ENCODE results near the gene PLCB4.

PLCB4 gene

GRCh38 chr20:9454791-9455190, 385.9 kb downstream of the PLCB4 start:
- H3K36me3 ChIP-seq (ENCODE audit: insufficient read depth, low read length), result no peaks in the 10 kb centered on the region
- H3K9ac ChIP-seq (ENCODE audit: insufficient read length), result no peak overlapping the region
- no peak for DNase-seq (ENCODE audit: low read depth, low spot score)
- no peak overlapping the region for H3K4me3 ChIP-seq
- no peak overlapping the region for H3K27ac ChIP-seq
- H3K9me3 ChIP-seq (ENCODE audit: low read depth, low read length), result no peaks in the 10 kb centered on the region
- no peak for TF ChIP-seq EZH2 (IDR thresholded peaks at IDR 0.05)
- no peak for TF ChIP-seq FOXP2 (optimal IDR thresholded peaks at IDR 0.05; ENCODE audit: control extremely low read depth, extremely low read length, insufficient read depth)
- TF ChIP-seq POLR2AphosphoS5 (IDR thresholded peaks at IDR 0.05; ENCODE audit: borderline replicate concordance, low read depth, low read length), result no peak

DNA sequence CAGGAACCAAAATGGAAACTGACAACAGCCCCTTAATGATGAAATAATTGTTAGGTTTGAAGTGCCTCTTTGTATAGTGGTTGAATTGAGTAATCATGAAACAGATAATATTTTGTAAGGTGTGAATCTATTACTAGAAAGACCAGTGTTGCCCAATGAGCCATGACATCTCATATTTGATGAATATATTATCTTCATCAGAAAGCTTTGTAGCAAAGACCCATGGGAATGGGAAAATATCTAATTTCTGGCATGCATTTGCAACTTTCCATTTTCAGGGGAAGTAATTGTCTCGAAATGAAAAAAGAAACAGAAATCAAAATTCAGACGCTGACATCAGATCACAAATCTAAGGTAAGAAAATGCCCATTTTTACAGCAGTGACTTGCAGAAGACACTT, 388.2 kb downstream of the PLCB4 start:
- no peak overlapping the region for H3K9ac ChIP-seq (ENCODE audit: insufficient read length)
- no peaks in the 10 kb centered on the region for H3K9me3 ChIP-seq (ENCODE audit: low read depth, low read length)
- TF ChIP-seq EZH2 (IDR thresholded peaks at IDR 0.05) (no peak), FOXP2 (optimal IDR thresholded peaks at IDR 0.05; ENCODE audit: control extremely low read depth, extremely low read length, insufficient read depth) (no peak), POLR2AphosphoS5 (IDR thresholded peaks at IDR 0.05; ENCODE audit: borderline replicate concordance, low read depth, low read length) (no peak)
- no peaks in the 10 kb centered on the region for H3K36me3 ChIP-seq (ENCODE audit: insufficient read depth, low read length)
- no peak overlapping the region for H3K27ac ChIP-seq
- DNase-seq (ENCODE audit: low read depth, low spot score), result no peak
- no peak overlapping the region for H3K4me3 ChIP-seq

GRCh38 chr20:9458138-9458796, 389.4 kb downstream of the PLCB4 start:
- H3K9ac ChIP-seq (ENCODE audit: insufficient read length), result no peak overlapping the region
- TF ChIP-seq FOXP2 (optimal IDR thresholded peaks at IDR 0.05; ENCODE audit: control extremely low read depth, extremely low read length, insufficient read depth) (no peak), EZH2 (IDR thresholded peaks at IDR 0.05) (no peak), POLR2AphosphoS5 (IDR thresholded peaks at IDR 0.05; ENCODE audit: borderline replicate concordance, low read depth, low read length) (no peak)

GRCh38 chr20:9460518-9460917, 391.6 kb downstream of the PLCB4 start:
- Histone ChIP-seq H3K9me3 (ENCODE audit: low read depth, low read length) (no peaks in the 10 kb centered on the region), H3K9ac (ENCODE audit: insufficient read length) (no peak overlapping the region), H3K4me3 (no peak overlapping the region), H3K36me3 (ENCODE audit: insufficient read depth, low read length) (no peaks in the 10 kb centered on the region), H3K27ac (no peak overlapping the region)
- no peak for TF ChIP-seq POLR2AphosphoS5 (IDR thresholded peaks at IDR 0.05; ENCODE audit: borderline replicate concordance, low read depth, low read length)
- no peak for TF ChIP-seq FOXP2 (optimal IDR thresholded peaks at IDR 0.05; ENCODE audit: control extremely low read depth, extremely low read length, insufficient read depth)
- TF ChIP-seq EZH2 (IDR thresholded peaks at IDR 0.05), result no peak
- DNase-seq (ENCODE audit: low read depth, low spot score), result no peak

More at GRCh38 chr20:9458138-9458796, 389.4 kb downstream of the PLCB4 start:
- DNase-seq (ENCODE audit: low read depth, low spot score), result no peak
- no peaks in the 10 kb centered on the region for H3K9me3 ChIP-seq (ENCODE audit: low read depth, low read length)
- H3K4me3 ChIP-seq, result no peak overlapping the region
- no peaks in the 10 kb centered on the region for H3K36me3 ChIP-seq (ENCODE audit: insufficient read depth, low read length)
- no peak overlapping the region for H3K27ac ChIP-seq

- H3K9me3 ChIP-seq (ENCODE audit: low read depth, low read length), result no peaks in the 10 kb centered on the region
- H3K9ac ChIP-seq (ENCODE audit: insufficient read length), result no peak overlapping the region
- TF ChIP-seq FOXP2 (optimal IDR thresholded peaks at IDR 0.05; ENCODE audit: control extremely low read depth, extremely low read length, insufficient read depth) (no peak), EZH2 (IDR thresholded peaks at IDR 0.05) (no peak), POLR2AphosphoS5 (IDR thresholded peaks at IDR 0.05; ENCODE audit: borderline replicate concordance, low read depth, low read length) (no peak)
- DNase-seq (ENCODE audit: low read depth, low spot score), result no peak
- H3K4me3 ChIP-seq, result no peak overlapping the region
- no peaks in the 10 kb centered on the region for H3K36me3 ChIP-seq (ENCODE audit: insufficient read depth, low read length)
- no peak overlapping the region for H3K27ac ChIP-seq
These were observed 399.1 kb downstream of the PLCB4 start for GRCh38 chr20:9467995-9468394.

DNA sequence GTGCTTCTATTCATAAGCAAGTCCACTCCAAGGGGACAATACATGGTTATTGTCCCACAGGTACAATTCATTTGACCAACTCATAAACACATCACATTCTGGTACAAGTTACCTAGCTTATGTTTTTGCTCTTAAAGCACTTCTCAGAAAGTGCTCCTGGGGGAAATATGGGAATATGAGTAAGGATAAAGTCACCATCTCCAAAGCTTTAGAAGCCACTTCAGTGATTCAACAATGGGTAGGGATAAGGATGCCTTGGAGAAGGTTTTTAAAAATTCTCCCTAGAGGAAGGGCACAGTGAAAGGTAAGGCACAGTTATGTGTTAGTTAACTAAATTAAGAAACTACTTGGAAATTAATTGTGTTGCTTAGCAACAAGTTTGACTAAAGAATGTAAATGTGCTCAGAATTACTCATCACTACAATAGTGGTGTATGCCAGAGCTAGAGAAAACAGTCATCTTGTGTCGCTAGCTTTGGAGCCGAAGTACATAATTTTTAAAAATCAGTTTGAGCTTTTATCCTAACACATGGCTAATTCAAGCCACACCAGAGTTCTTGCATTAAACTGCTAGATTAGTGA, 406.0 kb downstream of the PLCB4 start:
- TF ChIP-seq POLR2AphosphoS5 (IDR thresholded peaks at IDR 0.05; ENCODE audit: borderline replicate concordance, low read depth, low read length) (no peak), EZH2 (IDR thresholded peaks at IDR 0.05) (no peak), FOXP2 (optimal IDR thresholded peaks at IDR 0.05; ENCODE audit: control extremely low read depth, extremely low read length, insufficient read depth) (no peak)
- Histone ChIP-seq H3K9me3 (ENCODE audit: low read depth, low read length) (no peaks in the 10 kb centered on the region), H3K36me3 (ENCODE audit: insufficient read depth, low read length) (no peaks in the 10 kb centered on the region), H3K9ac (ENCODE audit: insufficient read length) (no peak overlapping the region), H3K27ac (no peak overlapping the region), H3K4me3 (no peak overlapping the region)
- DNase-seq (ENCODE audit: low read depth, low spot score), result no peak

- no peak overlapping the region for H3K4me3 ChIP-seq
- no peak for TF ChIP-seq EZH2 (IDR thresholded peaks at IDR 0.05)
- no peak overlapping the region for H3K27ac ChIP-seq
- H3K9ac ChIP-seq (ENCODE audit: insufficient read length), result no peak overlapping the region
- DNase-seq (ENCODE audit: low read depth, low spot score), result no peak
- no peaks in the 10 kb centered on the region for H3K9me3 ChIP-seq (ENCODE audit: low read depth, low read length)
- H3K36me3 ChIP-seq (ENCODE audit: insufficient read depth, low read length), result no peaks in the 10 kb centered on the region
These were observed 406.6 kb downstream of the PLCB4 start for GRCh38 chr20:9475456-9475855.

DNA sequence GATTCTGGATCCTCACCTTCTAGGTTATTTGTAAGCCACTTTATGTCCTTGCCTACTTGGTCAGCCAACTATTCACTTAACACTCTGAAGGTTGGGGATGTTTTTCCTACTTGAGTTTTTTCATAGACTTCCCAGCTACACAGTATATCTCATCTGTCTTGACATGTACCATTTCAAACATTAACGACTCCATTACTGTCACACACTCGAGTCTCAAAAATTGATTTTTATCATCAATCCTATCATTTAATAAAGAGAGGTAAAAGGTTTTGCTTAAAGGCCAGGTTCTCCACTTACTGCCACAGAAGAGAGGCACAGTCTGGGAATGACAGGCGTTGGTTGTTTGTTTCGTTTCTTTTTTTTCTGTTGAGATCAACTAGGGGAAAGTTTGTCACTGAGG, 407.3 kb downstream of the PLCB4 start:
- DNase-seq (ENCODE audit: low read depth, low spot score), result no peak
- H3K4me3 ChIP-seq, result no peak overlapping the region
- H3K9ac ChIP-seq (ENCODE audit: insufficient read length), result no peak overlapping the region
- TF ChIP-seq FOXP2 (optimal IDR thresholded peaks at IDR 0.05; ENCODE audit: control extremely low read depth, extremely low read length, insufficient read depth), result no peak
- no peak for TF ChIP-seq EZH2 (IDR thresholded peaks at IDR 0.05)
- TF ChIP-seq POLR2AphosphoS5 (IDR thresholded peaks at IDR 0.05; ENCODE audit: borderline replicate concordance, low read depth, low read length), result no peak
- no peaks in the 10 kb centered on the region for H3K9me3 ChIP-seq (ENCODE audit: low read depth, low read length)
- no peaks in the 10 kb centered on the region for H3K36me3 ChIP-seq (ENCODE audit: insufficient read depth, low read length)
- H3K27ac ChIP-seq, result no peak overlapping the region

- Histone ChIP-seq H3K36me3 (ENCODE audit: insufficient read depth, low read length) (no peaks in the 10 kb centered on the region), H3K4me3 (no peak overlapping the region), H3K27ac (no peak overlapping the region), H3K9ac (ENCODE audit: insufficient read length) (no peak overlapping the region), H3K9me3 (ENCODE audit: low read depth, low read length) (no peaks in the 10 kb centered on the region)
- TF ChIP-seq EZH2 (IDR thresholded peaks at IDR 0.05) (no peak), POLR2AphosphoS5 (IDR thresholded peaks at IDR 0.05; ENCODE audit: borderline replicate concordance, low read depth, low read length) (no peak), FOXP2 (optimal IDR thresholded peaks at IDR 0.05; ENCODE audit: control extremely low read depth, extremely low read length, insufficient read depth) (no peak)
- DNase-seq (ENCODE audit: low read depth, low spot score), result no peak
These were observed 407.8 kb downstream of the PLCB4 start for GRCh38 chr20:9476637-9477036.
